ENCODE results near the gene PRR16. TPM values are rescaled to one million over a fixed set of nuclear protein-coding genes. Genes with fewer than 3 reads are reported as not detected.

Gene PRR16
- total RNA-seq, 1 experiment from 2014 or later: not detected

DNA sequence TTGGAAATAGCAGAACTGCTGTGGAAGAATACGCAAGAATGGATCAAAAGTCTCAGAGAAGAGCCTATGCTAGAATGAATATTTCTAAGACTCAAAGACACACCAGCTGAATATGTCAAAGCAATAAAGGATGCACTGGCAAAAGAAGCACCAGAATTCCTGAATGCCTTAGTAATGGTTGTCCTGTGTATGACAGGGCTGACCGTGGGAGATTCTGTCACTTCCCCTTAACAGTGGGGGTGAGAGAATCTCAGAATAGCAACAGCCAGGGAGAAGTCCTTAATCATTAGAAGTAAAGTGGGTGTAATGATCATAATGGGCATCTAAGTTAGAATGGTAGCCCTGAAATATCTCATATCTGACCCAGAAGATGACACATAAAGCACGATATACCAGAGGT, 14.6 kb upstream of the PRR16 start:
- H3K27ac ChIP-seq (ENCODE audit: low read depth, low read length, poor library complexity, severe bottlenecking): no peak overlapping the region
- DNase-seq (ENCODE audit: low spot score): no peak
- CTCF ChIA-PET: no interaction called here

DNA sequence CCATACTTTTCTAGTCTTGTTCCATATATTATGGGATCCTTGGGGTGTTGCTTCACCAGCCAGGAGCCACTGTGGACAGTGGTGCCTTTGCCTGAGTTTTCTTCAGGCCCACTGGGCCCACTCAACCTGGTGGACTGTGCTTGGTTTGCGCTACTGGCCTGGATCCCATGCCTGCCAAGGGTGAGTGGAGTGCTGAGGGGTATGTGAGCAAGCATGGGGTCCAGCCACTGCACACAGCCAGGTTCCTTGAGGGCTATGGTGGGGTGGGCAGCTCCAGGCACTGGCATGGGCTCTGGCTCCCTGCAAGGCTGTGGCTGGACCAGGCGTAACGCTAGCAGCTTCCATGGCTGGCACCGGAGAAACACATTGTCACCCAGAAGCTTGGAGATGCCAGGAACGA, 13.2 kb upstream of the PRR16 start:
- Histone ChIP-seq H3K36me3 (ENCODE audit: insufficient read depth, low read length, poor library complexity, severe bottlenecking) (no peaks in the 10 kb centered on the region), H3K4me1 (ENCODE audit: insufficient read depth, low read length, poor library complexity, severe bottlenecking) (no peaks in the 10 kb centered on the region), H3K27ac (ENCODE audit: low read depth, low read length, poor library complexity, severe bottlenecking) (no peak overlapping the region), H3K4me3 (ENCODE audit: low read depth, low read length, poor library complexity, severe bottlenecking) (no peak overlapping the region), H3K27me3 (replicated peaks; ENCODE audit: insufficient read depth, low read depth, low read length, poor library complexity) (no peaks in the 10 kb centered on the region), H3K9me3 (ENCODE audit: low read depth, low read length, poor library complexity, severe bottlenecking) (no peaks in the 10 kb centered on the region)
- no TSS peak for BruUV-seq (replicated peaks)
- TF ChIP-seq, protein P1, sequence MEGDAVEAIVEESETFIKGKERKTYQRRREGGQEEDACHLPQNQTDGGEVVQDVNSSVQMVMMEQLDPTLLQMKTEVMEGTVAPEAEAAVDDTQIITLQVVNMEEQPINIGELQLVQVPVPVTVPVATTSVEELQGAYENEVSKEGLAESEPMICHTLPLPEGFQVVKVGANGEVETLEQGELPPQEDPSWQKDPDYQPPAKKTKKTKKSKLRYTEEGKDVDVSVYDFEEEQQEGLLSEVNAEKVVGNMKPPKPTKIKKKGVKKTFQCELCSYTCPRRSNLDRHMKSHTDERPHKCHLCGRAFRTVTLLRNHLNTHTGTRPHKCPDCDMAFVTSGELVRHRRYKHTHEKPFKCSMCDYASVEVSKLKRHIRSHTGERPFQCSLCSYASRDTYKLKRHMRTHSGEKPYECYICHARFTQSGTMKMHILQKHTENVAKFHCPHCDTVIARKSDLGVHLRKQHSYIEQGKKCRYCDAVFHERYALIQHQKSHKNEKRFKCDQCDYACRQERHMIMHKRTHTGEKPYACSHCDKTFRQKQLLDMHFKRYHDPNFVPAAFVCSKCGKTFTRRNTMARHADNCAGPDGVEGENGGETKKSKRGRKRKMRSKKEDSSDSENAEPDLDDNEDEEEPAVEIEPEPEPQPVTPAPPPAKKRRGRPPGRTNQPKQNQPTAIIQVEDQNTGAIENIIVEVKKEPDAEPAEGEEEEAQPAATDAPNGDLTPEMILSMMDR (conservative IDR thresholded peaks at IDR 0.05; ENCODE audit: low read depth, low read length): no peak
- no peak for TF ChIP-seq EZH2 (IDR thresholded peaks at IDR 0.05; ENCODE audit: borderline replicate concordance, low read depth, low read length, poor library complexity, severe bottlenecking)
- no peak for DNase-seq (ENCODE audit: low spot score)
- intact Hi-C loops (cut with micrococcal nuclease; ENCODE audit: unreplicated experiment): no loop called here
- ChIA-PET CTCF (no interaction called here), POLR2A (ENCODE audit: low non-redundant PET) (no interaction called here)

More for the DNA sequence above, 14.6 kb upstream of the PRR16 start:
- POLR2A ChIA-PET (ENCODE audit: low non-redundant PET): no interaction called here
- Histone ChIP-seq H3K4me1 (ENCODE audit: insufficient read depth, low read length, poor library complexity, severe bottlenecking) (no peaks in the 10 kb centered on the region), H3K27me3 (replicated peaks; ENCODE audit: insufficient read depth, low read depth, low read length, poor library complexity) (no peaks in the 10 kb centered on the region), H3K36me3 (ENCODE audit: insufficient read depth, low read length, poor library complexity, severe bottlenecking) (no peaks in the 10 kb centered on the region), H3K9me3 (ENCODE audit: low read depth, low read length, poor library complexity, severe bottlenecking) (no peaks in the 10 kb centered on the region), H3K4me3 (ENCODE audit: low read depth, low read length, poor library complexity, severe bottlenecking) (no peak overlapping the region)
- intact Hi-C loops (cut with micrococcal nuclease; ENCODE audit: unreplicated experiment): no loop called here
- no peak for TF ChIP-seq EZH2 (IDR thresholded peaks at IDR 0.05; ENCODE audit: borderline replicate concordance, low read depth, low read length, poor library complexity, severe bottlenecking)
- TF ChIP-seq, protein P1 (conservative IDR thresholded peaks at IDR 0.05; ENCODE audit: low read depth, low read length): no peak
- BruUV-seq (replicated peaks): no TSS peak

DNA sequence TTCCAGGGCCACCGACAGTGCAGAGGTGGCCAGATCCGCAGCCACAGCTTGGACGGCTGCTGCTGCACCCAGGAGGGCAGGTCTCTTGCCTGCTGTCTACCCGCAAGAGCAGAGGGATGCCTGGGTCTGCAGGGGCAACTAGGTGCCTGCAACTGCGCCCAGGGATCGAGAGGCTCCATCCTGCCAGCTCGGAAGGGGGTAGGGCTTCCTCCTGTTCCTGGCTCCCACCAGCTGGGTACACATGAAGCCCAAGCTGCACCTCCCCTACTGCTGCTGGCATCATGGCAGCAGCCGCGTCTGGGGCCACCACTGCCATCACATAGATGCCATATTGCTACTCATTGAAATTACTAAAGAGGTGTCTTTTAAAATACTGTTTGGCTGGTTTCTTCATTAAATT, 12.7 kb upstream of the PRR16 start:
- H3K9me3 ChIP-seq (ENCODE audit: low read depth, low read length, poor library complexity, severe bottlenecking): no peaks in the 10 kb centered on the region
- TF ChIP-seq, protein P1 (conservative IDR thresholded peaks at IDR 0.05; ENCODE audit: low read depth, low read length): no peak
- TF ChIP-seq EZH2 (IDR thresholded peaks at IDR 0.05; ENCODE audit: borderline replicate concordance, low read depth, low read length, poor library complexity, severe bottlenecking): no peak
- H3K27me3 ChIP-seq (replicated peaks; ENCODE audit: insufficient read depth, low read depth, low read length, poor library complexity): no peaks in the 10 kb centered on the region
- H3K4me3 ChIP-seq (ENCODE audit: low read depth, low read length, poor library complexity, severe bottlenecking): no peak overlapping the region
- intact Hi-C loops (cut with micrococcal nuclease; ENCODE audit: unreplicated experiment): no loop called here
- CTCF ChIA-PET: no interaction called here
- no peak for DNase-seq (ENCODE audit: low spot score)
- no TSS peak for BruUV-seq (replicated peaks)
- no peak overlapping the region for H3K27ac ChIP-seq (ENCODE audit: low read depth, low read length, poor library complexity, severe bottlenecking)
- H3K36me3 ChIP-seq (ENCODE audit: insufficient read depth, low read length, poor library complexity, severe bottlenecking): no peaks in the 10 kb centered on the region
- POLR2A ChIA-PET (ENCODE audit: low non-redundant PET): no interaction called here
- no peaks in the 10 kb centered on the region for H3K4me1 ChIP-seq (ENCODE audit: insufficient read depth, low read length, poor library complexity, severe bottlenecking)
